SK-N-SH treated with all-trans-retinoic acid at 6 μM for 48 hours (cell line): ENCODE data around the gene DBNDD2.

Source experiments
- ATAC-seq: fragments of 200-7000 bp; cut with Tn5 transposase; 3 replicates; pipeline ENCODE4 v1.9.1; 2020; ENCODE audit warnings: mild to moderate bottlenecking, moderate library complexity
- BACH2 ChIP-seq: fragments of 250-450 bp; sonication (Bioruptor Pico); IDR thresholded peaks from 2 replicates; pipeline ENCODE4 v1.9.0; 2021; ENCODE audit warnings: mild to moderate bottlenecking, borderline replicate concordance
- CSDC2 ChIP-seq: fragments of 250-450 bp; sonication (Bioruptor Pico); IDR thresholded peaks from 2 replicates; pipeline ENCODE4 v1.5.0; 2020; ENCODE audit warnings: mild to moderate bottlenecking, moderate library complexity
- CSRNP3 ChIP-seq: fragments of 250-450 bp; sonication (Bioruptor Pico); IDR thresholded peaks from 2 replicates; pipeline ENCODE4 v1.5.1; 2021; ENCODE audit warnings: mild to moderate bottlenecking, moderate library complexity
- ESRRG ChIP-seq: fragments of 250-450 bp; sonication (Bioruptor Pico); IDR thresholded peaks from 2 replicates; pipeline ENCODE4 v1.6.1; 2021; ENCODE audit warnings: mild to moderate bottlenecking
- GLIS3 ChIP-seq: fragments of 250-450 bp; sonication (Bioruptor Pico); IDR thresholded peaks from 2 replicates; pipeline ENCODE4 v1.5.0; 2020; ENCODE audit warnings: mild to moderate bottlenecking, moderate library complexity
- ISL1 ChIP-seq: fragments of 250-450 bp; sonication (Bioruptor Pico); IDR thresholded peaks from 2 replicates; pipeline ENCODE4 v2.1.2; 2022; ENCODE audit warnings: mild to moderate bottlenecking, moderate library complexity
- OSR1 ChIP-seq: fragments of 250-450 bp; sonication (Bioruptor Pico); IDR thresholded peaks from 2 replicates; pipeline ENCODE4 v1.8.0; 2022; ENCODE audit warnings: moderate library complexity, mild to moderate bottlenecking, inconsistent platforms
- PPARA ChIP-seq: fragments of 250-450 bp; sonication (Bioruptor Pico); IDR thresholded peaks from 2 replicates; pipeline ENCODE4 v1.5.0; 2020; ENCODE audit warnings: mild to moderate bottlenecking, borderline replicate concordance
- RARB ChIP-seq: fragments of 250-450 bp; sonication (Bioruptor Pico); IDR thresholded peaks from 2 replicates; pipeline ENCODE4 v1.8.0; 2021; ENCODE audit warnings: mild to moderate bottlenecking, moderate library complexity
- SNAI2 ChIP-seq: fragments of 250-450 bp; sonication (Bioruptor Pico); IDR thresholded peaks from 2 replicates; pipeline ENCODE4 v1.5.0; 2020; ENCODE audit warnings: mild to moderate bottlenecking, moderate library complexity
- TCF4 ChIP-seq: fragments of 250-450 bp; sonication (Bioruptor Pico); IDR thresholded peaks from 2 replicates; pipeline ENCODE4 v1.8.0; 2021; ENCODE audit warnings: mild to moderate bottlenecking, moderate library complexity, borderline replicate concordance
- TOX ChIP-seq: fragments of 250-450 bp; sonication (Bioruptor Pico); IDR thresholded peaks from 2 replicates; pipeline ENCODE4 v1.8.0; 2021; ENCODE audit warnings: mild to moderate bottlenecking, moderate library complexity, borderline replicate concordance
- TSHZ2 ChIP-seq: fragments of 250-450 bp; sonication (Bioruptor Pico); IDR thresholded peaks from 2 replicates; pipeline ENCODE4 v1.5.0; 2020; ENCODE audit warnings: mild to moderate bottlenecking, moderate library complexity
- ZC3H10 ChIP-seq: fragments of 250-450 bp; sonication (Bioruptor Pico); IDR thresholded peaks from 2 replicates; pipeline ENCODE4 v1.5.1; 2021; ENCODE audit warnings: mild to moderate bottlenecking, moderate library complexity
- ZFP3 ChIP-seq: fragments of 250-450 bp; sonication (Bioruptor Pico); IDR thresholded peaks from 2 replicates; pipeline ENCODE4 v1.5.0; 2020; ENCODE audit warnings: mild to moderate bottlenecking, moderate library complexity
- ZFP30 ChIP-seq: fragments of 450-650 bp; formaldehyde crosslinking; IDR thresholded peaks from 2 replicates; pipeline ENCODE4 v1.5.0; 2022; ENCODE audit warnings: mild to moderate bottlenecking, moderate library complexity
- ZNF70 ChIP-seq: fragments of 450-650 bp; formaldehyde crosslinking; IDR thresholded peaks from 2 replicates; pipeline ENCODE4 v1.5.0; 2020; ENCODE audit warnings: mild to moderate bottlenecking, moderate library complexity
- ZNF8 ChIP-seq: fragments of 450-650 bp; formaldehyde crosslinking; IDR thresholded peaks from 2 replicates; pipeline ENCODE4 v1.5.0; 2020; ENCODE audit warnings: mild to moderate bottlenecking, moderate library complexity
- TF ChIP-seq, protein P1 (sequence below): fragments of 250-450 bp; sonication (Bioruptor Pico); IDR thresholded peaks from 2 replicates; pipeline ENCODE4 v1.5.1; 2020; ENCODE audit warnings: low read depth, mild to moderate bottlenecking, moderate library complexity

DBNDD2 gene

DNA sequence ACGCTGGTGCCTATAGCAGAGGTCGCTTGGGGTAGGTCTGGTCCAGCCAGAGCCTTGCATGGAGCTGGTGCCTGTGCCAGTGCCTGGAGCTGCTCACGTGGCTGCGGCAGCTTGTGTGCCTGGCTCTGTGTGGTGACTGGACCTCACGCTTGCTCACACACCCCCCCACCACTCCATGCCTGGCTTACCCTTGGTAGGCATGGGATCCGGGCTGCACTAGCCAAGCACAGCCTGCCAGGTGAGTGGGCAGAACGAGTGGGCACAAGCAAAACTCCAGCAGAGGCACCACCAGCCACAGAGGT is 13.0 kb upstream of the DBNDD2 start (continued):
- TF ChIP-seq, protein P1, sequence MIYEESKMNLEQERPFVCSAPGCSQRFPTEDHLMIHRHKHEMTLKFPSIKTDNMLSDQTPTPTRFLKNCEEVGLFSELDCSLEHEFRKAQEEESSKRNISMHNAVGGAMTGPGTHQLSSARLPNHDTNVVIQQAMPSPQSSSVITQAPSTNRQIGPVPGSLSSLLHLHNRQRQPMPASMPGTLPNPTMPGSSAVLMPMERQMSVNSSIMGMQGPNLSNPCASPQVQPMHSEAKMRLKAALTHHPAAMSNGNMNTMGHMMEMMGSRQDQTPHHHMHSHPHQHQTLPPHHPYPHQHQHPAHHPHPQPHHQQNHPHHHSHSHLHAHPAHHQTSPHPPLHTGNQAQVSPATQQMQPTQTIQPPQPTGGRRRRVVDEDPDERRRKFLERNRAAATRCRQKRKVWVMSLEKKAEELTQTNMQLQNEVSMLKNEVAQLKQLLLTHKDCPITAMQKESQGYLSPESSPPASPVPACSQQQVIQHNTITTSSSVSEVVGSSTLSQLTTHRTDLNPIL (CRISPR knock-in tag): no peak

GRCh38 chr20:45399018-45399417 is 9.1 kb upstream of the DBNDD2 start:
- ATAC-seq: no peak
- TF ChIP-seq CSDC2 (no peak), GLIS3 (no peak), TSHZ2 (CRISPR knock-in tag) (no peak), CSRNP3 (CRISPR knock-in tag) (no peak), RARB (no peak), BACH2 (CRISPR knock-in tag) (no peak), ZC3H10 (CRISPR knock-in tag) (no peak), SNAI2 (no peak)

DNA sequence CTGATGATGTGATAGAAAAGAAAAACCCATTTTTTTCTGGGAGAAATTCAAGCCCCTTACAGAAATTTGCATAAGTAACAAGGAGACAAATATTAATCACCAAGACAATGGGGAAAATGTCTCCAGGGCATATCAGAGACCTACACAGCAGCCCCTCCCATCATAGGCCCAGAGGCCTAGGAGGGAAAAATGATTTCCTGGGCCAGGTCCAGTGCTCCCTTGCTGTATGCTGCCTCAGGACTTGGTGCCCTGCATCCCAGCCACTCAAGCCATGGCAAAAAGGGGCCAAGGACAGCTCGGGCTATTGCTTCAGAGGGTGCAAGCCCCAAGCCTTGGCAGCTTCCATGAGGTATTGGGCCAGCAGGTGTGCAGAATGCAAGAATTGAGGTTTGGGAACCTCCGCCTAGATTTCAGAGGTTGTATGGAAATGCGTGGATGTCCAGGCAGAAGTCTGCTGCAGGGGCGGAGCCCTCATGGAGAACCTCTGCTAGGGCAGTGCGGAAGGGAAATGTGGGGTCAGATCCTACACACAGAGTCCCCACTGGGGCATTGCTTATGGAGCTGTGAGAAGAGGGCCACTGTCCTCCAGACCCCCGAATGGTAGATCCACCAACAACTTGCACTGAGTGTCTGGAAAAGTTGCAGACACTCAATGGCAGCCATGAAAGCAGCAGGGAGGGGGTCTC is 7.6 kb upstream of the DBNDD2 start:
- TF ChIP-seq TOX (no peak), ISL1 (CRISPR knock-in tag) (no peak)
- TF ChIP-seq, protein P1 (CRISPR knock-in tag): no peak
- TF ChIP-seq, all 23 proteins: peak for 0
- no peak for ATAC-seq

- ATAC-seq: no peak
- TF ChIP-seq ZFP3: no peak
- no peak for TF ChIP-seq OSR1 (CRISPR knock-in tag)
- TF ChIP-seq, protein P1 (CRISPR knock-in tag): no peak
- no peak for TF ChIP-seq TSHZ2 (CRISPR knock-in tag)
- TF ChIP-seq ZNF8: no peak
- no peak for TF ChIP-seq TCF4
- no peak for TF ChIP-seq ZC3H10 (CRISPR knock-in tag)
- no peak for TF ChIP-seq BACH2 (CRISPR knock-in tag)
- no peak for TF ChIP-seq CSDC2
- TF ChIP-seq SNAI2: no peak
- TF ChIP-seq ESRRG (CRISPR knock-in tag): no peak
- no peak for TF ChIP-seq GLIS3
- no peak for TF ChIP-seq CSRNP3 (CRISPR knock-in tag)
- no peak for TF ChIP-seq ZFP30 (CRISPR knock-in tag)
- TF ChIP-seq ZNF70 (CRISPR knock-in tag): no peak
- TF ChIP-seq PPARA (CRISPR knock-in tag): no peak
- TF ChIP-seq, all 23 proteins: peak for 0
Observed at GRCh38 chr20:45402946-45403345, 5.1 kb upstream of the DBNDD2 start.
